Esophagus muscularis mucosa (tissue), 4 donors: ENCODE measurements around the gene KCNAB1.

ENCODE experiments used
- EP300 ChIP-seq: sonication (generic); formaldehyde crosslinking; IDR thresholded peaks from one replicate; pipeline ENCODE4 v1.6.1; 2017; ENCODE audit warnings: antibody characterized with exemption
- POLR2A ChIP-seq: fragments of 450-650 bp; IDR thresholded peaks from one replicate; pipeline ENCODE4 v1.6.1; 2017; ENCODE audit warnings: antibody characterized with exemption, moderate library complexity, mild to moderate bottlenecking, low read depth
- TF ChIP-seq, protein P1 (sequence below), 3 experiments: fragments of 200-600 bp in 2 of 3; fragments of 450-650 bp in 1 of 3; sonication (generic) in 2 of 3; IDR thresholded peaks; one replicate each; pipeline ENCODE4 v1.5.1; 2017 to 2019; ENCODE audit warnings: antibody characterized with exemption in 3 of 3, mild to moderate bottlenecking in 2 of 3, moderate library complexity in 1 of 3

DNA sequence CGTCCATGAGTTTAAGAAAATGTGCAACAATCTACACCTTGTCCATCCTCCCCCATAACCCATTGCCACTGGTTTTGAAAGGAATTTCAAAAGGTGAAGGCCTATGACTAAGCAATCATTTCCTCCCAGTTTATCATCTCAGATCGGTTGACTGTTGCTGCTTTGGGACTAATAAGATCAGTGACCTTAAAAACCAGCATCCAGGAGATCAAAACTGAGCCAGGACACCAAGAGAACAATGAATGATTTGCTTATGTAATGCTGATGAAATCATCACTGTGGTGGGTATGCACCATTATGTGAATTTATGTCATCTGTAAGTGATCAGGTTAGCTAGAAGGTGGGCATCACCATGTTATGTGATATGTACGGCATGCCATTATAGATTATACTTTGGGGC is 239.0 kb downstream of the KCNAB1 start:
- TF ChIP-seq POLR2A (no peak), EP300 (no peak)
- TF ChIP-seq, protein P1, sequence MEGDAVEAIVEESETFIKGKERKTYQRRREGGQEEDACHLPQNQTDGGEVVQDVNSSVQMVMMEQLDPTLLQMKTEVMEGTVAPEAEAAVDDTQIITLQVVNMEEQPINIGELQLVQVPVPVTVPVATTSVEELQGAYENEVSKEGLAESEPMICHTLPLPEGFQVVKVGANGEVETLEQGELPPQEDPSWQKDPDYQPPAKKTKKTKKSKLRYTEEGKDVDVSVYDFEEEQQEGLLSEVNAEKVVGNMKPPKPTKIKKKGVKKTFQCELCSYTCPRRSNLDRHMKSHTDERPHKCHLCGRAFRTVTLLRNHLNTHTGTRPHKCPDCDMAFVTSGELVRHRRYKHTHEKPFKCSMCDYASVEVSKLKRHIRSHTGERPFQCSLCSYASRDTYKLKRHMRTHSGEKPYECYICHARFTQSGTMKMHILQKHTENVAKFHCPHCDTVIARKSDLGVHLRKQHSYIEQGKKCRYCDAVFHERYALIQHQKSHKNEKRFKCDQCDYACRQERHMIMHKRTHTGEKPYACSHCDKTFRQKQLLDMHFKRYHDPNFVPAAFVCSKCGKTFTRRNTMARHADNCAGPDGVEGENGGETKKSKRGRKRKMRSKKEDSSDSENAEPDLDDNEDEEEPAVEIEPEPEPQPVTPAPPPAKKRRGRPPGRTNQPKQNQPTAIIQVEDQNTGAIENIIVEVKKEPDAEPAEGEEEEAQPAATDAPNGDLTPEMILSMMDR (IDR thresholded peaks at IDR 0.05): no peak
